GM19099 (cell line): Measurements from ENCODE around the gene CHRDL2.

Source experiments
- POLR2A ChIP-seq: IDR thresholded peaks from 3 replicates; pipeline ENCODE4 v1.6.1; 2011; ENCODE audit warnings: low read depth; ENCODE audit not compliant: insufficient read length; ENCODE audit errors: extremely low read depth

The CHRDL2 gene

GRCh38 chr11:74675761-74676160, 55.5 kb downstream of the CHRDL2 start:
- TF ChIP-seq POLR2A = no peak

DNA sequence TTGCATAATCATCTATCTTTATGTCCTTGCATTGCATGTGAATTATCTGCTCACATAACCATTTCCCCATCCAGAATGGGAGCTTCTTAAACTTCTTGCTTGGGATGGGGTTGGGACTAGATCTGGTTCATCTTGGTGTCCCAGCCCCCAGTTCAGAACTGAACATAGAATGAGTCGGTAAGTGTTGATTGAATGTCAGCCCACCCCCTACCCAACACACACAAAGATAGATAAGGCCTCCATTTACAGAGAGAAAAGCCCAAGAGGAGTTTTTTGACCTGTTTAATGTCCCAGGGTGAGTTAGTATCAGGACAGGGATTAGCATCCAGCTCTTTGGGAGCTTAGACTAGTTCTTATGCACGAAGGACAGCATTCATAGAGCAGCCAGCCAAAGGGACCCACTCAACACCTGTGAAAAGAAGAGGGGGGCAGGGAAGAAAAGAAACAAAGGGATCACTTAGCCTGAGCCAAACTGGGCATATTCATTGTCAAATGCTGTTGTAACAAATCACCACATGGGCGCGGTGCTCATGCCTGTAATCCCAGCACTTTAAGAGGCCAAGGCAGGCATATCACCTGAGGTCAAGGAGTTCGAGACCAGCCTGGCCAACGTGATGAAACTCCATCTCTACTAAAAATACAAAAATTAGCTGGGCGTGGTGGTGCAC, 57.4 kb downstream of the CHRDL2 start:
- TF ChIP-seq POLR2A = no peak

GRCh38 chr11:74672956-74673692, 58.1 kb downstream of the CHRDL2 start:
- no peak for TF ChIP-seq POLR2A

DNA sequence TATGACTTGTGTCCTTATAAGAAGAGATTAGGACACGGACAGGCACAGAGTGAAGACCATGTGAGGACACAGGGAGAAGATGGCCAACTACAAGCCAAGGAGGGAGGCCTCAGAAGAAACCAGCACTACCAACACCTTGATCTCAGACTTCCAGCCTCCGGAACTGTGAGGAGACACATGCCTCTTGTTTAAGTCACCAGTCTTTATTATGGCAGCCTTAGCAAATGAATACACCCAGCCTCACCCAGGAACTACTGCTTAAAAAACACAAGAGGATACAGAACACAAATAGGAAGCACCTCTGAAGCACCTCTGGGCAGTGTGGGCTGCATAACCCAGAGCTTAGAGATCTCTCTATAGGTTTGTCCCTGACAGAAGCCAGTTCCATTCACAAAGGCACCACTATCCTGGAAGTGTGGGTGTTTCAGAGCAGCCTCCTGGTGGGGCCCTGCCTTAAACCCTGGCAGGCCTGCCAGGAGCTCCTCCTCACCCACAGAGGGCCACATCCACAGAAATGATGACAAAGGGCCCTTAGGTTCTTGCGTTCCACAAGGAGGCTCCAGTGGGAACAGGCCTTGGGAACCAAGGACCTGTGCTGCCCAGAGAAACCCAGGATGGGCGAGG, 58.8 kb downstream of the CHRDL2 start:
- TF ChIP-seq POLR2A = no peak

DNA sequence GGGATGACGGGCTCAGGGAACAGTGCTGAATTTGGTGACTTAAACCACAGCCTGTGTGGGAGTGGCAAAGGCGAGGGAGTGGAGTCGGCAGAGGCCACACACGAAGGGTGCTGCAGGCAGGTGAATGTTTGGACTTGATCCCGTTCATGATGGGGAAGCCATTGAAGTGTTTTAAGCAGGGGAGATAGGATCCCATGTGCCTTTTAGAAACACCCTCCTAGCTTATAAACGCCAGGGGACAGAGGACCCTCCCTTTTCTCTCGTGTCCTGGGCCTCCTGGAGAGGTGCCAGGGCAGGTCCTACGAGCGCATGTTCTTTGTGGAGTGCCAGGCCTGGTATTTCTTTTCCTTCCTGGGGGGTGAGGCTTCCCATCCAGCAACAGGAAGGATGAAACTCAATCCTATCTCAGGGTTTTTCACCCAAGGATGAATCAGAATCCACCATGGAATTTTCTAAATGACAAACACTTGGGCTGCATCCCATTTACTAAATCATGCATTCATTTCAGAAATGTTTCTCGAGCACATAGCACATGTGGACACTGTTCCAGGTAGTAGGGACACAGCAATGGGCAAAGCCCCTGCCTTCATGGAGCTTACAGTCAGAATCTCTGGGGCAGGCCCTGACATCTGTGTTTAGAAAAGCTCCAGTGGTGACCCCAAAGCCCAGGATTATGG, 59.6 kb downstream of the CHRDL2 start:
- TF ChIP-seq POLR2A = no peak

DNA sequence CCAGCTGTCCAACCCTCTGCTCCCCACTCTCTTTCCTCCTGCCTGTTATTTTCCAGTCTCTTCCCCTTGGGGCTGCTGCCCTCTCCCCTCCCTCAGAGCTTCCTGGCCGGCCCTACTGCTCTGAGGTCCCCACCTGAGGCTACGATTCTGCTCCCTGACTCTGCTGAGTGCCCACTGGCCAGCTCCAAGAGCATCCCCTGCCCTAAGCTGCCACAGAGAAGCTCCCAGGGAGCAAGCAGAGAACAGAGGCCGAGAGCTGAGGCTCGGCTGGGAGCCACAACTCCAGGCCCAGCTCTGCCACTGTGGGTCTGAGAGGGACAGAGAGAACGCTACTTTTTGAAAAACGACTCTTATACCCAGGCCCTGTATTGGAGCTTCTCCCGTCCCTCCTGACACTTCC, 61.1 kb downstream of the CHRDL2 start:
- no peak for TF ChIP-seq POLR2A

DNA sequence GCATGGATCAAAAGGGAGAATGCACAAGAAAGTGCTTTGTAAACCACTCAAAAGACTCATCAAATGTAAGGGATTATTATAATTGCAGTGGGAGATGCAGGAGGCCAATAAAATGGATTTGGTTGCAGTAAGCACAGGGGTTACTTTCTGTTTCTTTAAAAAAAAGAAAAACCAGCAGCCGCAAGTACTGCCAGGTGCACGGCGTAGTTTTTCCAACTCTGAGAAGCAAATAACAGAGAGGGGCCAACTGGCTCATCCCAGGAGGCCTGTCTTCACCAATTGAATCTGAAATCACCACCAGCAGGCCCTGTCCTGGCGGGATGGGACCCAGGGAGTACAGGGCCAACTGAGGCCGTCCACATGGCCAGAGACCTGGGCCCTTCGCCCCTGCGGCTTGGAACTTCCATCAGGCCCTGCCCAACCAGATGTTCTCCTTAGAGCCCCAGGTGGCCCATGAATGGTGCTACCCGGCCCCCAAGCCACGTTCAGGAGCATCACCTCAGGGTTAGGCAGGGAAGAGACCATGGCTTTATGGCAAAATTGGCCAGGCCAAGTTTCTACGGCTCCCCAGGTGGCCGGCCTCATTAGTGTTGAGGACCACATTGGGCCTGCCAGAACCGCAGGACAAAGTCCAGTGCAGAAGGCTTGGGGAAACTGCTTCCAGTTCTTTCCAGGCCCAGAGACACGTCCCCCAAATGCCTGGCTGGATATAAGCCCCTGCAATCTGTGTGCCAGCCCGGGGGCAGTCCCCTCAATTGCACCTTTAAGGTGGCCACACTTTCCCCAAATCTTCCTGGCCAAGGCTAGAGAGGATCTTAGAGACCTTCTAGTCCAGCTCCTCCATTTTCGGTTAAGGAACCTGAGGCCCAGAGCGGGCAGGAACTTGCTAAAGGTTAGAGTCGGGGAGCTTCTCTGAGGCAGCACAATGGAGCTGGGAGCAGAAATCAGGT, 61.7 kb downstream of the CHRDL2 start:
- no peak for TF ChIP-seq POLR2A

- no peak for TF ChIP-seq POLR2A
These were observed 67.9 kb downstream of the CHRDL2 start for GRCh38 chr11:74663315-74663714.

- no peak for TF ChIP-seq POLR2A
These were observed 68.6 kb downstream of the CHRDL2 start for GRCh38 chr11:74662487-74663103.

DNA sequence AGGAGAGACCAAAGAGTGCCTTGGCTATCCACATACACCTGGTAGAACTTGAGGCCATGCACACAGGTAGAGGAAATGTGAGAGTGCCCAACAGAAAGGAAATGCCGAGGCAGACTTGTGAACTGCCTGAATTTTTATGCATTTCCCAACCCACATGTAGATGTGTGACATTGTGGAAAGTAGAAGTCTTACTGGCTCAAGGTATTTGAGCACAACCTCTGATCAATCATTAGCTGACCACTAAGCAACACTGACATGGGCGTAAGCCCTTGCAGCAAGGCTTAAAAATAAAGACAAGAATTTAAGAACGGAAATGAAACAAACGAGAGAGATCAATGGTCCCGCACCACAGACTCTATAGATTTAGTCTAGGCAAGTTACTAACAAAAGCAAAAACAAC, 76.2 kb downstream of the CHRDL2 start:
- no peak for TF ChIP-seq POLR2A

DNA sequence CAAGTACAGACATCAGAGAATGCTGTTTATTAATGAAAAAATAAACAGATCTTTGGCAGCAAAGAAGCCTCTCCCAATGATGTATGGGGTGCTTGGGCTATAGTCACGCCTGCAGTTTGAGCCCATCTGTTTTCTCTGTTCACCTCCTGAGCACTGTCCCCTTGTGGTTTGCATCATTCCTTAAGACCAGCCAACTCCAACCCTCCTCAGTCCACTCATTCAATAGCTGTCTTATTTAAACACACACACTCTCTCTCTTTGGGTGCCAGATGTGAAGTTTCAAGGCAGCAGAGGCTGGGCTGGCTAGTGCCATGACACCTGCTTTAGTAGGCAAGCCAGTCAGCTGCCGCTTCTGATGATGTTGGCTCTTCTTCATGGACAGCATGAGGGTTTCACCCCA, 80.7 kb downstream of the CHRDL2 start:
- TF ChIP-seq POLR2A = no peak

DNA sequence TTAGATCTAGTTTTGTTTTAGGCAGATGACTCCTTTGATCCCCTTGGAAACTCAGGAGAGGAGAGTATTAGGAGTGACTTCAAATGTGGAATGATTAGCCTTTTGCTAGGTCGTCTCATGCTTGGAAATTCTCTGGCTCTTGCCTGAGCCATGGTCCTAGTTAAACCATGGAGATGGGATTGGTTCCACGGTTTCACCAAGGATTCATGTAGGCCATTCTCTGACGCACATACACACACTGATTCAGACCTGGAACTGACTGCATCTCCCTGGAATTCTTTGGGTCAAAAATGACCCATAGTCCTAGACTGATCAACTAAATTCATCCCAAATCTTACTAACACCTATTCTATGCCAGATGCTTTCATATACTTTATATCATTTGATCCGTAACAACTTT, 82.3 kb downstream of the CHRDL2 start:
- TF ChIP-seq POLR2A = no peak

DNA sequence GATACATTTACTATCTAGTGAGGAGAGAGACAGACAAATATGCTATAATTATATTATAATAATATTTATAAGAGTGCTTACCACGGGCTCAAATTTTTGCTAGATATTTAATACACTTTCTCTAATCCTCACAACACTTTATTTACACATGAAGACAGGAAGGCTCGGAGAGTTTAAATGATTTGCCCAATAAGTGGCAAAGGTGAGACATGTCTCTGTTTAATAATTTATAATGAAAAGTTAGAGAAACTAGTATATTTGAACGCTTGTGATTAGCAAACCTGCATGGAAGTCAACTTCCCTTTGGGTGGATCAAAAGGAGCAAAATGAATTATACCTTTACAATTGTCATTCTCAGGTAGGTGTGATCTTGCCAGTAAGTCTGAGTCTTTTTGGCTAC, 83.4 kb downstream of the CHRDL2 start:
- no peak for TF ChIP-seq POLR2A

GRCh38 chr11:74647404-74647803, 83.8 kb downstream of the CHRDL2 start:
- no peak for TF ChIP-seq POLR2A
